Mammary epithelial cell (primary cell): ENCODE results near the gene SERPINB1.

Experiments used
- EZH2 ChIP-seq: IDR thresholded peaks from 2 replicates; pipeline ENCODE4 v1.6.1; 2012; ENCODE audit warnings: low read length, inconsistent platforms, borderline replicate concordance
- TF ChIP-seq, protein P1 (sequence below), 2 donors: IDR thresholded peaks in 1 of 2; conservative IDR thresholded peaks in 1 of 2; 2 replicates each; pipeline ENCODE4 v1.5.1; 2011 to 2012; ENCODE audit warnings: inconsistent platforms in 2 of 2, low read length in 2 of 2, mild to moderate bottlenecking in 2 of 2, control low read depth in 1 of 2, low read depth in 1 of 2; ENCODE audit not compliant: insufficient read depth in 1 of 2; ENCODE audit errors: extremely low read depth in 1 of 2

DNA sequence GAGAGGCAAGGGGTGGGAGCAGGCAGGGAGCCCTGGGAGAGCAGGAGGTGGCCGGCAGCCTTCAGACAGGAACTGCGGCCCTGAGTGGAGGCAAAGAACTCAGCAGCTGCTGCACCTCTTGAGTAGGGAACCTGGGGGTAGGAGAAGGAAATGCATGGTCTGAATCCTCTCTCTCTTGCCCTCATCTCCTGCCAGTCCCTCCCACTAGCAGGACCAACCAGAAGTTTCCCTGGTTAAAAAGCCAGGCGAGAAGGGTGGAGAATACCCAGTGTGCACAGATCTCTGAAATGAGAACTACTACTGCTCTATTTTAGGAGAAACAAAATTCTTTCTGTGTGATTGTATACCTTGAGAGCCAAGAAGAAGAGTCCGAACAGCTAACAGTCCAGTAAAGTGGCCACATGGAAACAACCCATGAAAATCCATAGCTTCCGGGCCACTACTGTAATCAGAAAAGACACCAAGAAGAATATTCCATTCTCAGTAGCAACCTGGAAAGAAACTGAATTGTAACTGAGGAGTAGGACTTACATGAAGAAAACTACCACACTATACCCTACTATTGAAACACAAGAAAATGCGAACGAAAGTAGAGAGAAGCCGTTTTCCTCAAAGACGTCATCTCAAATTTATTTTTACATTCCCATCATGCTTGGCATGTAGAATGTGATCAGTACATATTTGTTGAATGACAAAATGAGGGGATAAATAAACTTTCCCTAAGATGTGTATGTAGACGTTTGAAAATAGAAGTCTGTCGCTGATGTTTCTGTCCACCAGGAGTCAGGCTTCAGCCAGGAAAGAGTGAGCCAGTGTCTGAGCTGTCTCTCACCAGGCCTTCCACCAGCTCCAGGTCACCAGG lies 50.8 kb downstream of the SERPINB1 start:
- TF ChIP-seq, protein P1, sequence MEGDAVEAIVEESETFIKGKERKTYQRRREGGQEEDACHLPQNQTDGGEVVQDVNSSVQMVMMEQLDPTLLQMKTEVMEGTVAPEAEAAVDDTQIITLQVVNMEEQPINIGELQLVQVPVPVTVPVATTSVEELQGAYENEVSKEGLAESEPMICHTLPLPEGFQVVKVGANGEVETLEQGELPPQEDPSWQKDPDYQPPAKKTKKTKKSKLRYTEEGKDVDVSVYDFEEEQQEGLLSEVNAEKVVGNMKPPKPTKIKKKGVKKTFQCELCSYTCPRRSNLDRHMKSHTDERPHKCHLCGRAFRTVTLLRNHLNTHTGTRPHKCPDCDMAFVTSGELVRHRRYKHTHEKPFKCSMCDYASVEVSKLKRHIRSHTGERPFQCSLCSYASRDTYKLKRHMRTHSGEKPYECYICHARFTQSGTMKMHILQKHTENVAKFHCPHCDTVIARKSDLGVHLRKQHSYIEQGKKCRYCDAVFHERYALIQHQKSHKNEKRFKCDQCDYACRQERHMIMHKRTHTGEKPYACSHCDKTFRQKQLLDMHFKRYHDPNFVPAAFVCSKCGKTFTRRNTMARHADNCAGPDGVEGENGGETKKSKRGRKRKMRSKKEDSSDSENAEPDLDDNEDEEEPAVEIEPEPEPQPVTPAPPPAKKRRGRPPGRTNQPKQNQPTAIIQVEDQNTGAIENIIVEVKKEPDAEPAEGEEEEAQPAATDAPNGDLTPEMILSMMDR (conservative IDR thresholded peaks at IDR 0.05 in 1 of 2, IDR thresholded peaks at IDR 0.05 in 1 of 2; ENCODE audit: extremely low read depth in 1 of 2, insufficient read depth in 1 of 2, low read depth in 1 of 2, low read length in 2 of 2), result peak; percentile 82 to 91
- no peak for TF ChIP-seq EZH2
